ENCODE measurements around the gene MT1M.

DNA sequence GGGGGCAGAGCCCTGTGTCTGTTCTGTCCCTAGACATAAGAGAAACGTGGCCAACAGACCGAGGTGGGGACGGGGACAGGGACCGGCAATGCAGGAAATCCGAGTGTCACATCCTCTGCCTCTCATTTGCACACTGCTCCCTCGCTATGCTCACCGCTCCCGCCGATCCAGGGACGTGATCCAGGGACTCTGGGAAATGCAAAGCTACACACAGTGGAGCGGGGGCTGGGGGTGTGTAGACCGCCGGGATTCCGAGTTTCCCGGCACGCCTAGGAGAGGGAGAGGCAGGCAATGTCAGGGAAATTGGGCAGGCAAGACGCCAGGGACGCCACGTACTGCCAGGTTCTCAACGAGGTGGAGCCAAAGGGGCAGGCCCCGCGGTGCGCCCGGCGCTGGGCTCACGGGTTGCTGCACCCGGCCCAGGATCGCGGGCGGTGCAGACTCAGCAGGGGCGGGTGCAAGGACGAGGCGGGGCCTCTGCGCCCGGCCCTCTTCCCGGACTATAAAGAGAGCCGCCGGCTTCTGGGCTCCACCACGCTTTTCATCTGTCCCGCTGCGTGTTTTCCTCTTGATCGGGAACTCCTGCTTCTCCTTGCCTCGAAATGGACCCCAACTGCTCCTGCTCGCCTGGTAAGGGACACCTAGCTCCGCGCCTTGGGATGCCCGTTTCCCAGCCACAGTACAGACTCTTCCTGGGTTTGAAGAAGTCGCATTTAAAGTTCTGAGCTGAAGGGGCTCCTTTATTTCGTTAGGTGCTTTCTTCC is 49.7 kb downstream of the MT1M start, which contains the start of gene MT1X:
- TF ChIP-seq POLR2A (IDR thresholded peaks at IDR 0.05) (peak in 1 of 3 donors; percentile 84), CTCF (IDR thresholded peaks at IDR 0.05 in 8 of 11, conservative IDR thresholded peaks at IDR 0.05 in 3 of 11) (no peak)
